DMS153 treated with DMSO at 0.1 percent for 48 hours (cell line): ENCODE measurements around the gene LRRC27.
"Not testable (repeated sequence)": the region's sequence is repeated elsewhere in the genome, so short reads cannot be mapped to it uniquely, and the experiment has no call there.

Experiments
- DNase-seq: peaks from one replicate; lab custom pipeline; 2025; ENCODE audit not compliant: unreplicated experiment; lab: John Stamatoyannopoulos, UW

The LRRC27 gene

DNA sequence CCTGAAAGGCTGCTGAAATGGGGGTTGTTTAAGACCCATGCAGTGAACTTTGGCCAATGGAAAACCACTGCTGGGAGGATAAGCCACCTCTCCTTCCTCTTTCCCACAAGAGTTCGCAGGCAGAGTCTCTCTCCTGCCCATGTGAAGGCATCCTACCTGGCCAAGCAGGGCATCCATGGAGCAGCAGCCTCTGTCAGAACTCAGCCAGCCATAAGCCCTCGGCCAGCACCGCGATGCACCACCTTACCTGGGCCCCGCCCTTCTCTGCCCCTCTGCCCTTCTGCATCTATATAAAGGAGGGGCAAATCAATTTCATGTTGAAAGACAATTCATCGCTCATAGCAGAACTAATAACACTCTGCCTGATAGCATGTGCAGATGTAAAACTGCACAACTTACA, 18.1 kb upstream of the LRRC27 start:
- DNase-seq, result no peak

DNA sequence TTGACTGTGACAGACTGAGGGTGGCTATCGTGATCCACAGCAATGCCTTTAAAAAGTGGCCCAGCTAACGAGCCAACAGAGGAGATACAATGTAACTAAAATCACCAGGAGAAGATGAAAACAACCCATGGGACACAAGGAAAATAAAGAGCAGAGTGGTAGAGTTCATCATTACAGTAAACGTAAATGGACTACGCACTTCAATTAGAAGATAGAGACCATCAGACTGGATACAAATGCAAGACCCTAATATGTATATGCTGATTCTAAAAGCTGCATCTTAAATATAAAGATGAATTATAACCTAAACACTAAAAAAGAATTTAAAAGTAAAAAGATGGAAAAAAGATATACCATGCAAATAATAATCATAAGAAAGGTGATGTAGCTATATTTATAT, 17.7 kb upstream of the LRRC27 start:
- no peak for DNase-seq

DNA sequence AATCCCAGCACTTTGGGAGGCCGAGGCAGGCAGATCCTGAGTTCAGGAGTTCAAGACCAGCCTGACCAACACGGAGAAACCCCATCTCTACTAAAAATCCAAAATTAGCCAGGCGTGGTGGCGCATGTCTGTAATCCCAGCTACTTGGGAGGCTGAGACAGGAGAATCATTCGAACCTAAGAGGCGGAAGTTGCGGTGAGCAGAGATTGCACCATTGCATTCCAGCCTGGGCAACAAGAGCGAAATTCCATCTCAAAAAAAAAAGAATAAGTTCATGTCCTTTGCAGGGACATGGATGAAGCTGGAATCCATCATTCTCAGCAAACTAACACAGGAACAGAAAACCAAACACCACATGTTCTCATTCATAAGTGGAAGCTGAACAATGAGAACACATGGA, 17.1 kb upstream of the LRRC27 start:
- DNase-seq, result not testable (repeated sequence)

DNA sequence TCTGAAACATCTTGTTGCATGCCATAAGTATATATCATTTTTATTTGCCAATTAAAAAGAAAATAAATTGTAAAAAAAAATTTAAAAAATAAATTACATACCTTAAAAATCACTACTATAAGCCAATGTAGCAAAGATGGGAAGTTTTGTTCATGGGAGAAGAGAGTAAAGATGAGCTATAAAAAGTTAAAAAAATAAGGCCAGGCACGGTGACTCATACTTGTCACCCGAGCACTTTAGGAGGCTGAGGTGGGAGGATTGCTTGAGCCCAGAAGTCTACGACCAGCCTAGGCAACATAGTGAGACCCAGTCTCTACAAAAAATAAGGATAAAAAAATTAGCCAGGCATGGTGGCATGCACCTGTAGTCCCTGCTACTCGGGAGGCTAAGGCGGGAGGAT, 15.9 kb upstream of the LRRC27 start:
- no peak for DNase-seq

DNA sequence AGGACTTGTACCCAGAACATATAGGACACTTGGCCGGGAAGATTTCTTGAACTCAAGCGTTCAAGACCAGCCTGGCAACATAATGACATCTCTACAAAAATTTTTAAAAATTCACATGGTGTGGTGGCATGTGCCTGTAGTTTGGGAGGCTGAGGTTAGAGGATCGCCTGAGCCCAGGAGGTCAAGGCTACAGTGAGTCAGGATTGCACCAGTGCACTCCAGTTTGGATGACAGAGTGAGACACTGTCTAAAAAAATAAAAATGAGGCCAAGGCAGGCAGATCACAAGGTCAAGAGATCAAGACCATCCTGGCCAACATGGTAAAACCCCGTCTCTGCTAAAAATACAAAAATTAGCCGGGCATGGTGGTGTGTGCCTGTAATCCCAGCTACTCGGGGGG, 14.5 kb upstream of the LRRC27 start:
- DNase-seq, result not testable (repeated sequence)

DNA sequence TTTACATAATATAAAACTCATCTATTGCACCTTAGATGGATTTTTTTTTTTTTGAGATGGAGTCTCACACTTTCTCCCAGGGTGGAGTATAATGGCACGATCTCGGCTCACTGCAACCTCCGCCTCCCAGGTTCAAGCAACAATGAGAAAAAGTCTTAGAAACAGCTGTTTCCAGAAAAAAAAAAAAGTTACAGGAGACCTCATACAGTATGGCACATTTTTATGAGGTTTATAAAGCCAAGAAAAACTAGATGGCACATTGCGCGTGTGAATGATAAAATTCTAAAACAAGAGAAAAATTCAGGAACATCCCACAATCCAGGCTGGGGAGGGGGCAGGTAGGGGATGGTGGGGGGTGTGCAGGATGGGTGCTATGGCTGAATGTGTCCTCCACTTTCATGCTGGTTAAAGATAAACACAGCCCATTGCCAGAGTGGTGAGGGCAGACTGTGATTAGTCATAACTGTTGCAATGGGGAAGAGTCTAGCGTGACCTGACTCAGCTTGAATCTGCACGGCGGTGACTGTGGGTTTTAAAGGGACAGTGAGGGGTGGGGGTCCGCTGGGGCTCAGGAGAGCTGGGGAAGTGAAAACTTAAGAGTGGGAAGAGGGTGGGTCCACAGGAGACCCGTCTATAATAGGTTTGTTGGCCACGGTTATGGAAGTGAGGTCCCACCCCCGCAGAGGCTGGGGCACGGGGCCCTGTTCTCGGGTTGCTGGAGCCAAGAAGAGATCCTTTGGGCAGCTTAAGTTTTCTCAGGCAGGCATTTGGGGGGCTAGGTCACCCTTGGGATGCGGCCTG, 11.9 kb upstream of the LRRC27 start:
- no peak for DNase-seq

DNA sequence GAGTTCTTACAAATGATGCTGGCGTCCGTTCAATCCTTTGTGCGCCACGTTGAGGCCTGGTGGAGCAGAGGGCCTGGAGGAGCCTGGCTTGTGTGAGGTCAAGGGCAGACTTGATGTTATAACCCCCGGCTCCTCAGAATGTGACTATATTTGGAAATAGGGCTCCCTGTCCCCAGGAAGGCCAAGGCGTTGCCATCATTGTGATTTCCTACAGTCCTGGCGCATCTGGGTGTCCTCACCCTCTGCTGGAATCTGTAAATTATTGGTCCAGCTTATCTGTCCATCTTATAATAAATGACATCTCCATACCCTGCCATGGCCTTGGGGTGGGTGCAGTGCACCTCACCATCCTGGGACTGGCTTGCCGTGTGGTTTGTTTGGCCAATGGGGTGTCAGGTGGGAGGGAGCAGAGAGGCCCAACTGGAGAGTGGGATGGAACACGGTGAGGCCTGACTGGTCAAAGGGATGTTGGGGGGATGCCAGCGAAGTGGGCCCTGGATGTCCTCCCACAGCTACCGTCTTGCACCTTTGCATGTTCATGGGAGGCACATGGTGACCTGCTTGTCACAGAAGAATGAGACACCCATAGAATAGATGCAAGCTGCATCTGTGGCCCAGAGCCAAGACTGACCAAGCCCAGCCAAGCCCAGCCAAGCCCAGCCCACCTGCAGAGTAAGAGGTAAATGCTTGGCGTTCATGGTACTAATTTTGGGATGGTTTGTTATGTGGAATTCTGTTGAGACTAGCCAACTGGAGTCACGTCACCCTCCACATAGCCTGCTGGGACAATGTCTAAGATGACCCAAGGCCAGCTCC, 11.1 kb upstream of the LRRC27 start:
- no peak for DNase-seq

DNA sequence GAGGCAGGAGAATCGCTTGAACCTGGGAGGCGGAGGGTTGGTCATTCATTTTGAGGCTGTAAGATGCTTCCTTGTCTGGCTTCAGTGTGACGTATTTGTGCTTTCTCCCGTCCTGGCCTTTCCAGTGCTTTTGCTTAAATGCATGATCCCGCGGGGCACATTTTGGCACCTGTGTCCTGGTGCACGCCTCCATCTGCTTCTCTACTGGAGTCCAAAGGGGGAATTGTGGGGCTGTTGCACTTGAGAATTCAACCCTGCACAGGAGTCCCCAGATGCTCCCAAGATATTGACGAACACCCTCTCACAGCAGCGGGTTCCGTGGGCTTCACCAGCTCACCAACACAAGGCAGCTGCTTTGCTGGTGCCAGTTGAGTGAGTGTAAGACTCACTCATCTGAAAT, 10.3 kb upstream of the LRRC27 start:
- DNase-seq, result no peak

DNA sequence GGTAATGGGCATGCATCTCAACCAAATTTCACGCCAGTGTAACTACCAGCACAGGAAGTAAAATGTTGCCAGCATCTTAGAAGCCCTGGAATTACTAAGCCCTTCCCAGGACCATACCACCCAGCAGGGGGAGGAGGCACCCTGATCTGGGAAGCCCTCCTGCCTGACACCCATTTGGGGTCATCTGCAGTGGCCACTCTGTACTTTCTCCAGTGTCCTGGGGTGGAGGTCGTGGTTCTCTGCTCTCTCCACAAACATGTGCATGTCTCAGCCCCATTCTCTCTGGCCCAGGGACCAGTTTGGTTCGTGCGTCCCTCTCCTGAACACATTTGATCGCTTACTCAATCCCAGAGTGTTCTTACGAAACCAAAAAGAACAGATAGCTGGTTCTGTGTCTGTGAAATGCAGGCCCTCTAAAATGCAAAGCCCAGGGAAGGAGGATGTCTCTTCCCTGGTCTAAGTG, 9.4 kb upstream of the LRRC27 start:
- no peak for DNase-seq

DNA sequence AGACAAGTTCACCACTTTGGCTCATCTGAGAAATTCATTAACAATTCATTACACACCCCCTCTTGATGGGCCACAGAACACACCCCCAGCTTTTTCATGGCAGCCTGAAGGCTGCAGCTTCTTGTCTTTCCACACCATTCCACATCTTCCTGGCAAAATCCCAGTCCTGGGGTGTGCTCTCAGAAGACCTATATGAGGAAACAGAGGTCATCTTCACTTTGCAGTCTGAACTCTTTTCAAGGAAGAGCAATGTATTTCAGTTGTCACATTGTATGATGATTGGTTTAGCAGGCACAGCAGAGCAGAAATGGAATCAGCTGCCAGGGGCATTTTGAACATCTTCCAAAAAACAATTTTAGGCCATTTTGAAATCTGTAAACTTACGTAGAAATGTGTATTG, 7.8 kb upstream of the LRRC27 start:
- DNase-seq, result no peak

DNA sequence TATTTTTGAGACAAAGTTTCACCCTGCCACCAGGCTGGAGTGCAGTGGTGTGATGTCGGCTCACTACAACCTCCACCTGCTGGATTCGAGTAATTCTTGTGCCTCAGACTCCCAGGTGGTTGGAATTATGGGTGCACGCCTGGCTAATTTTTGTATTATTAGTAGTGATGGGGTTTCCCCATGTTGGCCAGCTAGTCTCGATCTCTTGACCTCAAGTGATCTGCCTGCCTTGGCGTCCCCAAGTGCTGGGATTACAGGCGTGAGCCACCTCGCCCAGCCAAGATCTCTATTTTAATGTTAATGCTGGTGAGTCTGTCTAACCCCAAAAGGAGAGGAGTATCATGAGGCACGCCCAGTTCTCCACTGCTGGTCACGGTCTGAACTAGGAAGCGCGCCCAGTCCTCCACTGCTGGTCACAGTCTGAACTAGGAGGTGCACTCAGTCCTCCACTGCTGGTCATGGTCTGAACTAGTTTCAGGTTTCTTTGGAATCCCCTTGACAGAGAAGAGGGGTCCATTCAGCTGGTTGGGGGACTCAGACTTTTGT, 5.6 kb upstream of the LRRC27 start:
- no peak for DNase-seq

DNA sequence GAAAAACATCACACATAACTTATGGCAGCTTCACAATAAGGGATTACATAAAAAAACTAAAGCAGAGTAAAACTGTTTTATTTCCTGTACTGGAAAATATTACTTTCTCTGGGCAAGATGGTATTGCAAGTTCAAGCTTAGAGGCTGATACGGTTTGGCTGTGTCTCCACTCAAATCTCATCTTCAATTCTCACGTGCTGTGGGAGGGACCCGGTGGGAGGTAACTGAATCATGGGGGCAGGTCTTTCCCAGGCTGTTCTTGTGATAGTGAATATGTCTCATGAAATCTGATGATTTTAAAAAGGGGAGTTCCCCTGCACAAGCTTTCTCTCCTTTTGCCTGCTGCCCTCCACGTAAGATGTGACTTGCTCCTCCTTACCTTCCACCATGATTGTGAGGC, 5.1 kb upstream of the LRRC27 start:
- DNase-seq, result no peak

DNA sequence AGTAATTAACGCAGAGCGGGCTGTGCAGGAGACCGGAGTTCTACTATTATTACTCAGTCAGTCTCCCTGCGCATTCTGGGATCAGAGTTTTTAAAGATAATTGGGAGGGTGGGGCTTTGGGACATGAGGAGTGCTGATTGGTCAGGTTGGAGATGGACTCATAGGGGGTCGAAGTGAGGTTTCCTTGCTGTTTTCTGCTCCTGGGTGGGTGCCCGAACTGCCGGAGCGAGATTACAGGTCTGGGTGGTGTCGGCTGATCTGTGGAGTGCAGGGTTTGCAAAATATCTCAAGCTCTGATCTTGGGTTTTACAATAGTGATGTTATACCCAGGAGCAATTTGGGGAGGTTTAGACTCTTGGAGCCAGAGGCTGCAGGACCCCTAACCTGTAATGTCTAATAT, 3.9 kb upstream of the LRRC27 start:
- DNase-seq, result no peak

DNA sequence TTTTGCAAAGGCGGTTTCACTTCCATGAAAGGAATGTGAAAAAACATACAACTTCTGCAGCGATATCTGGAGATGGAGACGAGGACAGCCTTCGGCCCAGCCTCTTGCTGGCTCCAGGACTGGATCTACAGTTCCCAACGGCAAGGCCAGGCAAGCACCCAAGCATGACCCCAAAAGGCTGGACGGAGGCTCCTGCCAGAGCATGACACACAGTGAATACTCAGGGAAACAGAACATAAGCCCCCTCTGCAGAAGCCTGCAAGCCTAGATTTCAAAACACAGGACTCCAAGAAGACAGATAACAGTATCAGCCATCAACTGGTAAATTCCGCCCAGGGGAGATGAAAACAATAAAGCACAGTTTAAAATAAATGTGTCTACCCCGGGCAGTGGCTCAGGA, 3.3 kb upstream of the LRRC27 start:
- no peak for DNase-seq

DNA sequence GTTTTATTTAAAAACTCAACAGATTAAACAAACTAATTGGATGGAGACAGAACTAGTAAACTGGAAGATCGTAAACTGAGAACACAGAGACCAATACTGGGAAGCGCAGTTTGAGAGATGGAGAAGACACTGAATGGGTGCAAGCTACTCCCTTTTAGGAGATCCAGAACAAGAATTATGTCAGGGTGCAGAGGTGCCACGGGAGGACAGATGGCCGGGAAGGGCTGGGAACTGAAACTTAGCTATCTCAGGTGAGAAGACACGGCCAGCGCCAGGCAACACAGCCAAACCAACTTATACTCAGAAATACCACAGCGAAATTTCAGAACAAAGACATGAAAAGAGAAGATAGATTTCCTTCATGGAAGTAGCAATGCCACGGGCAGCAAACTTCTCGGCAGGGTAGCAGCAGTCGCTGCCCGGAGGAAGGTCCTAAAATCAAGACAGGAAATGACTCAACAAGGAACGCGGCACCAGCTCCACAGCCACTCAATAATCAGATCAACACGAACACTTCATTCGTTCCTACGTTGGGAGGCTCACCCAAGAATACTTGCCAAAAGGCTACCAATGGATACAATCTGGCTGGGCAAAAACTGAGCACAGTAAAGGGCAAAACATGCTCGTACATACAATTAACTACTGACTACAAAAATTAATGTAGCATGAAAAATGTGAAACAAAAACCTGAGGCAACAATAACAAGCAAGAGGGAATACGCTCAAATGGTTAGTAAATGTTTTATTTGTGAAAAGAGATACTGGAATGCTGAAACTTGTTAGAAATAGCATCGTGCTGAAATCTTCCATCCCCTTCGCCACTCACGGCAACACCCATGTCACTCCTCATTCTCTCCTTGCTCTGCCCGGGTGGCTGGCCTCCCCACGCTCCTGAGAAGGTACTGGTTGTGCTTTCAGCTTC, 2.2 kb upstream of the LRRC27 start:
- peak; percentile 6 for DNase-seq

DNA sequence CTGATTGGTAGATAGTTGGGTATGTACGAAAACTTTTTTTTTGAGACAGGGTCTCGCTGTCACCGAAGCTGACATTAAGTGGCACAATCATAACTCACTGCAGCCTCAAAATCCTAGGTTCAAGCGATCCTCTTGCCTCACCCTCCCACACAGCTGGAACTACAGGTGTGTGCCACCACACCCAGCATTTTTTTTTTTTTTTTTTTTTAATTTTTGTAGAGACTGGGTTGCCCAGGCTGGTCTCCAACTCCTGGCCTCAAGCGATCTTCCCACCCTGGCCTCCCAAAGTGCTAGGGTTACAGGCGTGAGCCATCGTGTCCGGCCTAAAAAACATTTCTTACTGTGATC, 1.5 kb upstream of the LRRC27 start:
- no peak for DNase-seq

DNA sequence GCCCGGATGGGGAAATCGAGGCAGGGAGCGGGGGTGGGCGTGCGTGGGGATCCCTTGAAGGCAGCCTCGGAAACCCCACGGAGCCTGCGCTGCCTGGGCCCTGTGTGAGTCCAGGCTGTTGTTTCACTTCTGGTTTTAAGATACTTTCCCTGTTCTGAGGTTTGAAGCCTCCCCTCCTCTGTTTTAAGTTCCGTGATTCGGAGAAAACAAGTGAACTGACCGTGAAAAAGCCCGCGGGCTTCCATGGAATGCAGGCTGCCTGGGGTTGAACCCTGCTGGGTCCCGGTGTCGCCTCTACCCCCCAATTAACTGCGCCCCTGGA, 401 bp downstream of the LRRC27 start:
- DNase-seq, result no peak

DNA sequence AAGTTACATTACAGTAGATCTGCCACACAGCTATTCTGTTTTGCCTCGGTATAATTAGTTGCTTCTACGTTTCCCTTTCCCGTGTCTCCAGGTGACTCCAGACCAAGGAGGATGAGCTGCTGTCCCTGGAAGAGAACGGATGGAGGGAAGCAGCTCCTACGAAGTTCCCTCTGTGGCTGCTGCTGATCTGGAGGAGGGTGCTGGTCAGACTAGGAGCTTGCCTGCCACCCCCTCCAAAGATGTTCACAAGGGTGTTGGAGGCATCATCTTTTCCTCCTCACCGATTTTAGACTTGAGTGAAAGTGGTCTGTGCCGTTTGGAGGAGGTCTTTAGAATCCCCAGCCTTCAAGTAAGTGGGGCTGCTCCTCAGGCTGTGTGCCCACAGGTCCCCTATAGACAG, 1.4 kb downstream of the LRRC27 start:
- no peak for DNase-seq

DNA sequence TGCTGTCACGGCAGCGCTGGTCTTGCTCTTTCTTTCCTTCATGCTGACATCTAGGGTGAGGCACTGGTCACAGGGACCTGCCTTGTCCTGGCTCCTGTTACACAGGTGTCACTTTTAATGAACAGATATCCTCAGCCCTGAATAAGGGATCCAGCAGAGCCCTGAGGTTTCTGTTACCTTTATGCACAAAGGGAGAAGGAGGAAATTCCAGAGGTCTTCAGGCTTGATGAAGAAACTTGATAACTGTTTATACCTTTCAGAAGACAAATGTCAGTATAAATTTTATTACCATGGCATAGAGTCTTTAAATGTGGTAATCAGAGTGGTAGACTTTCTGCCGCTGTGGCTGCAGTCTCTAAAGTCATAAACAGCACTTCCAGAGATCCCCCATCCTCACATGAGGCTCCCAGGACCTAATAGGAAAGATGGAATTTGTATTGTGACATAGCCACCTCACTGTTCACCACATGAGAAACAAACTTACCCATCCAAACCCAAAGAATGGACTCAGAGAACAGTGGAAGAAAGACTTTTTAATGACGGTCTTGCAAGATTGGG, 2.7 kb downstream of the LRRC27 start:
- no peak for DNase-seq

DNA sequence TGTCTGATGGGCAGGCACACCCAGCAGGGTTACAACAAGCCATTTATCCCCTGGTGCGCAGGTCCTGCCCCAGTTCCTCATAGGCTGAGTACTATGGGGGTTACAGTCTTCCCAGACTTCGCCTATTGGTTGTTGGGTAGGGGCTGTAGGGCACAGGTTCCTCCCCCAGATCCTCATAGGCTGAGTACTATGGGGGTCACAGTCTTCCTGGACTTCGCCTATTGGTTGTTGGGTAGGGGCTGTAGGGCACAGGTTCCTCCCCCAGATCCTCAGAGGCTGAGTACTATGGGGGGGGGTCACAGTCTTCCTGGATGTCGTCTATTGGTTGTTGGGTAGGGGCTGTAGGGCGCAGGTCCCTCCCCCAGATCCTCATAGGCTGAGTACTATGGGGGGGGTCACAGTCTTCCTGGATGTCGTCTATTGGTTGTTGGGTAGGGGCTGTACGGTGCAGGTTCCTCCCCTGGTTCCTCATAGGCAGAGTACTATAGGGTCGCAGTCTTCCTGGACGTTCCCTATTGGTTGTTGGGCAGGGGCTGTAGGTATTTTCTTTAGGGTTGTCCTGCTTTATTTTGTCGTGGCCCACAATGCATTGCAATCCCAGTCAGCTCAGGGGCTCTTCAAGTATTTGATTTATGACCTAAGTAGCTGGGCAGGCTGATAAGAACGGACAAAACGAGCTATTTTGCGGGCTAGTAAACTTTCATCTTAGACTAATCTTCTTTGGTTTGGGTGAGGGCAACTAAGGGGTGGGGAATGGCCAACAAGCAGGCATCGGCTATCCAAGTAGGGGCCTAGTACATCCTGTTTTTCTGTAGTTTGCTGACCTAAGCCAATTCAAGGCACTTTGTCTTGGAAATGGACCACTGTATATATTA, 3.4 kb downstream of the LRRC27 start:
- DNase-seq, result peak; percentile 97
